Lower lobe of right lung (tissue), 2 donors: ENCODE measurements around the gene TBL1XR1. TPM values are rescaled to one million over a fixed set of nuclear protein-coding genes. Genes with fewer than 3 reads are reported as not detected.
"Not testable (repeated sequence)": the region's sequence is repeated elsewhere in the genome, so short reads cannot be mapped to it uniquely, and the experiment has no call there.

ENCODE experiments used
- ATAC-seq, 2 donors: fragments of 200-7000 bp; cut with Tn5 transposase; one replicate each; pipeline ENCODE4 v1.9.1; 2020 to 2022; ENCODE audit warnings: mild to moderate bottlenecking in 2 of 2, moderate library complexity in 2 of 2
- DNase-seq: peaks from one replicate; pipeline ENCODE4 v3.0.0-alpha.2; 2020
- H3K27ac ChIP-seq: fragments of 200-600 bp; one replicate; pipeline ENCODE4 v1.8.0; 2022
- H3K27me3 ChIP-seq: fragments of 200-600 bp; one replicate; pipeline ENCODE4 v1.8.0; 2022; ENCODE audit warnings: low read depth
- H3K36me3 ChIP-seq: fragments of 200-600 bp; one replicate; pipeline ENCODE4 v1.8.0; 2022; ENCODE audit warnings: mild to moderate bottlenecking
- H3K4me1 ChIP-seq: fragments of 200-600 bp; one replicate; pipeline ENCODE4 v1.8.0; 2022
- H3K4me3 ChIP-seq: fragments of 200-600 bp; one replicate; pipeline ENCODE4 v1.8.0; 2022; ENCODE audit warnings: mild to moderate bottlenecking
- H3K9me3 ChIP-seq: fragments of 200-600 bp; one replicate; pipeline ENCODE4 v1.8.0; 2022
- CTCF ChIP-seq: fragments of 200-600 bp; IDR thresholded peaks from one replicate; pipeline ENCODE4 v1.8.0; 2022; ENCODE audit warnings: antibody characterized with exemption, mild to moderate bottlenecking
- intact Hi-C: fragments of 100-400 bp; cut with DNase I; formaldehyde crosslinking; loops from one replicate; pipeline ENCODE4 v1.11.0; 2022
- total RNA-seq: library from RNA; stranded (reverse); fragmentation: NEBNext Ultra II Directional; extraction: Animal tissue kit (Norgen Biotek cat#: 25700); gene quantifications from one replicate; pipeline ENCODE4 v1.2.1, GENCODE V29; 2021
- donor health status: DM: no; HTN: yes; CAD: no; lungs with severe emphysema.

TBL1XR1 gene
- total RNA-seq, 1 donor from 2014 or later, result 160 TPM

DNA sequence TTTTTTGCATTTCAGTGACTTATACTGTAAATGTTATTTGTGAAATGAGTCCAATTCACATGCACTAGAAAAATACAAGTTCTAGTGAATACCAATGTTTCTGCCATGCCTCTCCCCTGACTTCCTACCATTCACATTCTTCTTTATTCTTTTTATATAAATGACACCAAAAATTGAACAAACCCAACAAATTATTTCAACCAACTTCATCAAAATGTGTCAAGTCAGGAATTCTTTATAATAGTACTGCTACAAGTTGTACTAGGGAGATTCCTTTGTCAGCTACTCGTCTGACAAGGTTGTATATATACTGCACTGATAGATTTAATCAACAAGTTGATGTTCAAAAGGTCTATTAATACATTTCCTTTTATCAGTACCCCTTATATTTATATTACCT lies 3.0 kb downstream of the TBL1XR1 start:
- H3K4me1 ChIP-seq, result peaks cover 52% of the 10 kb centered on the region
- H3K4me3 ChIP-seq, result peak overlapping the region; percentile 74
- no peaks in the 10 kb centered on the region for H3K27me3 ChIP-seq
- TF ChIP-seq CTCF, result no peak
- H3K36me3 ChIP-seq, result no peaks in the 10 kb centered on the region
- ATAC-seq (no peak), DNase-seq (no peak)
- H3K9me3 ChIP-seq, result no peaks in the 10 kb centered on the region
- intact Hi-C loops, result loop anchor here (10.0 kb wide), 1 partner anchor 139 kb away; no protein-coding TSS in a partner anchor
- peak overlapping the region; percentile 94 for H3K27ac ChIP-seq

GRCh38 chr3:177193688-177194268 lies 3.5 kb downstream of the TBL1XR1 start:
- DNase-seq (no peak), ATAC-seq (no peak)
- peaks cover 47% of the 10 kb centered on the region for H3K4me1 ChIP-seq
- no peak overlapping the region for H3K27ac ChIP-seq
- no peak for TF ChIP-seq CTCF
- H3K9me3 ChIP-seq, result no peaks in the 10 kb centered on the region
- peak overlapping the region; percentile 74 for H3K4me3 ChIP-seq
- no peaks in the 10 kb centered on the region for H3K36me3 ChIP-seq
- intact Hi-C loops, result loop anchor here (10.0 kb wide), 1 partner anchor 139 kb away; no protein-coding TSS in a partner anchor
- H3K27me3 ChIP-seq, result no peaks in the 10 kb centered on the region

DNA sequence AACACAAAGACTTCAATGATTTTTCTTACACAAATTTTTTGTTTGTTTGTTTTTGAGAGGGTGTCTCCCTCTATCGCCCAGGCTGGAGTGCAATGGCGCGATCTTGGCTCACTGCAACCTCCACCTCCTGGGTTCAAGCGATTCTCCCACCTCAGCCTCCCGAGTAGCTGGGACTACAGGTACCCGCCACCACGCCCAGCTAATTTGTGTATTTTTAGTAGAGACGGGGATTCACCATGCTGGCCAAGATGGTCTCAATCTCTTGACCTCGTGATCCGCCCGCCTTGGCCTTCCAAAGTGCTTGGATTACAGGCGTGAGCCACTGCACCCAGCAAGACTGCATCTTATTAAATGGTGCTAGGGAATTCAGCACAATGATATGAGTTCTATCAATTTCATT lies 4.0 kb downstream of the TBL1XR1 start:
- H3K4me3 ChIP-seq, H3K27me3 ChIP-seq, DNase-seq, H3K9me3 ChIP-seq, H3K36me3 ChIP-seq, ATAC-seq, H3K27ac ChIP-seq: not testable (repeated sequence)
- peaks cover 42% of the 10 kb centered on the region for H3K4me1 ChIP-seq
- intact Hi-C loops, result loop anchor here (10.0 kb wide), 1 partner anchor 138 kb away; no protein-coding TSS in a partner anchor

DNA sequence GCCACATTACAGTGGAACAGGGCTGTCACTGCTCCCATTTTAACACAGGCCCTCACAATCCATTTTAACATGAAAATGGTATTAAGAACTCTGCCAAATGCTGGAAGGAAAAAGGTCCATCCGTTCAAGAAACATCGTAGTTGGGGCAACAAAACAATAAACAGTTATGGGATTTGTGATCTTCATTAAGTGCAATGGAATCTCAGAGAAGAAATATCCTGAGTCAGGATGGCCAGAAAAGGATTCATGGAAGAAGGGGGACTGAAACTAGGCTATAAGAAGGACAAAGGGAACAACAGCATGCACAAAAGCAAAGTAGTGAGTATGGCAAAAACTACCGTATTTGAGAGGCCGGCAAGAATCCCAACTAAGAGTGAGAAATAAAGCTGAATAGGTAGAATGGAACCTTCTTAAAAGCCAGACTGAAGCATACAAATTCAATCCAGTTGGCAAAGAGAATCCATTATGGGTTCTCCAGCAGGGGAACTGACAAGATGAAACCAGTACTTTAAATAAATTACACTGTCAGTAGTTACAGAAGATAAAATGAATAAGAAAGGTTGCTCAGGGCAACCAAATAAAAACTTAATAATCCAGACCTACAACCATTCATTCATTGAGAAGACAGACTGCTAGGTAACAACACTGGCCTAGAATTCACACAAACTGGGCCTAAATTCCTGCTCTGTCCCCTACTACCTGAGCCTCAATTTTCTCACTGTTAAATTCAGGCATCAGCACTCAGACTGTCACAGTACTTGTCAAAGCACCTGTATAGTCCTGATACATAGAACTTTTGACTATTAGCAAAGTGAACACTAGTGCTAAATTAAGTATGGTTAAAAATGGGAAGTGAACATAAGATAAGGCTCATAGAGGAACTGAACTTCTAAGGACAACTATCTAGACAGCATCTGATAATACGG lies 6.3 kb downstream of the TBL1XR1 start:
- Histone ChIP-seq H3K36me3 (no peaks in the 10 kb centered on the region), H3K27me3 (no peaks in the 10 kb centered on the region), H3K4me1 (peaks cover 47% of the 10 kb centered on the region), H3K9me3 (no peaks in the 10 kb centered on the region), H3K4me3 (no peak overlapping the region), H3K27ac (peak overlapping the region; percentile 8)
- ATAC-seq, result no peak
- DNase-seq, result no peak
- no peak for TF ChIP-seq CTCF
- intact Hi-C loops, result loop anchor here (10.0 kb wide), 1 partner anchor 136 kb away; no protein-coding TSS in a partner anchor

DNA sequence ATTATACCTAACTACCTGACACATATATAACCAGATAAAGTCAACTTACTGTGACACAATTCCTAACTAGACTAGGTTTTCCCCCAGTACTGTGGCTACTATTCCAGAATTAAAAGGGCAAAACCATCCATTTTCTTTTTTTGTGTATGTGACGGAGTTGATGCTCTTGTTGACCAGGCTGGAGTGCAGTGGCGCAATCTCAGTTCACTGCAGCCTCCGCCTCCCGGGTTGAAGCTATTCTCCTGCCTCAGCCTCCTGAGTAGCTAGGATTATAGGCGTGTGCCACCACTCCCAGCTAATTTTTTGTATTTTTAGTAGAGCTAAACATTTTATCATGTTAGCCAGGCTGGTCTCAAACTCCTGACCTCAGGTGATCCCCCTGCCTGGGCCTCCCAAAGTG lies 7.1 kb downstream of the TBL1XR1 start:
- not testable (repeated sequence) for H3K27ac ChIP-seq, H3K9me3 ChIP-seq, H3K4me3 ChIP-seq, DNase-seq, ATAC-seq, H3K36me3 ChIP-seq, H3K27me3 ChIP-seq
- H3K4me1 ChIP-seq, result peaks cover 55% of the 10 kb centered on the region
- intact Hi-C loops, result loop anchor here (10.0 kb wide), 1 partner anchor 135 kb away; no protein-coding TSS in a partner anchor

- H3K4me3 ChIP-seq, H3K9me3 ChIP-seq, H3K27me3 ChIP-seq, H3K36me3 ChIP-seq, DNase-seq, H3K27ac ChIP-seq, intact Hi-C loops: not testable (repeated sequence)
- H3K4me1 ChIP-seq, result peaks cover 56% of the 10 kb centered on the region
- ATAC-seq, result peak in 1 of 2 donors; percentile 15
These were observed 9.0 kb downstream of the TBL1XR1 start for GRCh38 chr3:177188325-177188724.

GRCh38 chr3:177186306-177186705 lies 11.0 kb downstream of the TBL1XR1 start:
- Histone ChIP-seq H3K4me1 (peaks cover 59% of the 10 kb centered on the region), H3K27ac (no peak overlapping the region), H3K4me3 (no peak overlapping the region), H3K27me3 (no peaks in the 10 kb centered on the region), H3K9me3 (no peaks in the 10 kb centered on the region), H3K36me3 (no peaks in the 10 kb centered on the region)
- intact Hi-C loops, result no loop called here
- no peak for ATAC-seq
- DNase-seq, result no peak
- TF ChIP-seq CTCF, result no peak
